CD14-positive monocyte (primary cell): ENCODE measurements around the gene HRH2. TPM values are rescaled to one million over a fixed set of nuclear protein-coding genes. Genes with fewer than 3 reads are reported as not detected.

Experiments
- DNase-seq, 3 donors: peaks; one replicate each; pipeline ENCODE4 v3.0.0-alpha.2; 2011 to 2022
- H2AFZ ChIP-seq: 2 replicates; pipeline ENCODE4 v1.6.0; 2012; ENCODE audit warnings: mild to moderate bottlenecking, low read depth, low read length, inconsistent platforms; ENCODE audit not compliant: insufficient read depth, poor library complexity, severe bottlenecking
- H3K27ac ChIP-seq, 2 donors: 1 replicate in 1 of 2; 2 replicates in 1 of 2; pipeline ENCODE4 v1.5.1; 2012 to 2013; ENCODE audit warnings: low read length in 2 of 2, control low read depth in 1 of 2, inconsistent platforms in 1 of 2, low read depth in 1 of 2, mild to moderate bottlenecking in 1 of 2
- H3K27me3 ChIP-seq, 2 donors: one replicate each; pipeline versions ENCODE4 v1.6.0 to v1.6.1; 2011 to 2013; ENCODE audit warnings: low read length in 2 of 2; ENCODE audit not compliant: control insufficient read depth in 2 of 2, insufficient read depth in 2 of 2
- H3K36me3 ChIP-seq, 2 donors: replicated peaks in 1 of 2; 1 replicate in 1 of 2; 2 replicates in 1 of 2; pipeline versions ENCODE4 v1.5.1 to v1.6.1; 2012 to 2013; ENCODE audit warnings: low read length in 2 of 2, control low read depth in 1 of 2, inconsistent platforms in 1 of 2, mild to moderate bottlenecking in 1 of 2; ENCODE audit not compliant: insufficient read depth in 2 of 2, control insufficient read depth in 1 of 2
- H3K4me1 ChIP-seq, 2 donors: 1 replicate in 1 of 2; 2 replicates in 1 of 2; pipeline versions ENCODE4 v1.5.1 to v1.6.1; 2012 to 2013; ENCODE audit warnings: low read length in 2 of 2, control low read depth in 1 of 2, inconsistent platforms in 1 of 2, mild to moderate bottlenecking in 1 of 2, moderate library complexity in 1 of 2; ENCODE audit not compliant: insufficient read depth in 2 of 2, control insufficient read depth in 1 of 2
- H3K4me2 ChIP-seq: replicated peaks from 2 replicates; pipeline ENCODE3; 2012; ENCODE audit warnings: low read length, moderate library complexity, mild to moderate bottlenecking; ENCODE audit not compliant: poor library complexity, severe bottlenecking; ENCODE audit errors: extremely low read depth
- H3K4me3 ChIP-seq, 3 experiments: fragments of 200-600 bp in 1 of 3; sonication (generic) in 1 of 3; replicated peaks in 1 of 3; 1 replicate in 2 of 3; 2 replicates in 1 of 3; pipeline ENCODE4 v1.5.1; 2011 to 2013; ENCODE audit warnings: low read length in 3 of 3, mild to moderate bottlenecking in 3 of 3, control low read depth in 2 of 3, low read depth in 2 of 3, inconsistent platforms in 1 of 3, moderate library complexity in 1 of 3
- H3K79me2 ChIP-seq: 2 replicates; pipeline ENCODE4 v1.6.0; 2012; ENCODE audit warnings: mild to moderate bottlenecking, control low read depth, inconsistent platforms, low read length, moderate library complexity; ENCODE audit not compliant: insufficient read depth
- H3K9ac ChIP-seq: 2 replicates; pipeline ENCODE4 v1.6.0; 2017; ENCODE audit warnings: low read length, mild to moderate bottlenecking; ENCODE audit not compliant: insufficient read depth, poor library complexity, severe bottlenecking
- H3K9me3 ChIP-seq, 2 donors: replicated peaks in 1 of 2; 1 replicate in 1 of 2; 2 replicates in 1 of 2; pipeline versions ENCODE4 v1.5.1 to v1.6.1; 2012 to 2013; ENCODE audit warnings: low read length in 2 of 2, control low read depth in 1 of 2; ENCODE audit not compliant: control insufficient read depth in 1 of 2, insufficient read depth in 1 of 2
- H4K20me1 ChIP-seq: 2 replicates; pipeline ENCODE4 v1.6.0; 2012; ENCODE audit warnings: mild to moderate bottlenecking, low read length, control low read depth, moderate library complexity; ENCODE audit not compliant: insufficient read depth
- H3K27ac Mint-ChIP-seq, 7 donors: one replicate each; pipeline ENCODE4 v1.8.0; 2020; ENCODE audit warnings: mild to moderate bottlenecking in 7 of 7, mixed read lengths in 7 of 7, moderate library complexity in 6 of 7, inconsistent platforms in 2 of 7
- H3K27me3 Mint-ChIP-seq, 3 donors: one replicate each; pipeline ENCODE4 v1.8.0; 2021 to 2022; ENCODE audit warnings: low read depth in 3 of 3, mild to moderate bottlenecking in 3 of 3, mixed read lengths in 3 of 3, moderate library complexity in 3 of 3, inconsistent platforms in 1 of 3
- H3K36me3 Mint-ChIP-seq, 2 donors: one replicate each; pipeline ENCODE4 v1.8.0; 2020; ENCODE audit warnings: mixed read lengths in 2 of 2, inconsistent platforms in 1 of 2, mild to moderate bottlenecking in 1 of 2
- H3K4me1 Mint-ChIP-seq: one replicate; pipeline ENCODE4 v1.8.0; 2020; ENCODE audit warnings: mild to moderate bottlenecking, mixed read lengths
- H3K4me3 Mint-ChIP-seq, 2 donors: one replicate each; pipeline ENCODE4 v1.8.0; 2020; ENCODE audit warnings: mild to moderate bottlenecking in 2 of 2, mixed read lengths in 2 of 2, moderate library complexity in 1 of 2
- H3K9me3 Mint-ChIP-seq, 7 donors: one replicate each; pipeline ENCODE4 v1.8.0; 2020 to 2022; ENCODE audit warnings: mixed read lengths in 7 of 7, mild to moderate bottlenecking in 6 of 7, moderate library complexity in 6 of 7, inconsistent platforms in 2 of 7
- CTCF ChIP-seq: fragments of 200-600 bp; IDR thresholded peaks from one replicate; pipeline ENCODE4 v1.8.0; 2022; ENCODE audit warnings: antibody characterized with exemption, mild to moderate bottlenecking
- WGBS: methylation state at CpG from one replicate; pipeline ENCODE4 v1.1.5; 2013; ENCODE audit warnings: missing lambda C conversion rate; ENCODE audit not compliant: insufficient coverage; 5-methylcytosine and 5-hydroxymethylcytosine counted together
- intact Hi-C, 2 donors: fragments of 100-400 bp; cut with micrococcal nuclease; formaldehyde crosslinking; loops; one replicate each; pipeline versions ENCODE4 v1.15.0 to v1.15.1; 2023
- polyA plus RNA-seq, 3 donors: library from polyadenylated mRNA; depleted of rRNA in 1 of 3; unstranded in 2 of 3; stranded (reverse) in 1 of 3; fragments of 300-500 nt in 2 of 3; fragments of >200 nt in 1 of 3; fragmentation: Illumina TruSeq in 2 of 3; gene quantifications; 1 replicate in 2 of 3; 2 replicates in 1 of 3; pipeline ENCODE4 v1.2.3, GENCODE V29; 2012 to 2021

Gene HRH2
- polyA plus RNA-seq, 3 donors, result 10.6 to 71.7 (median 25.5) TPM

DNA sequence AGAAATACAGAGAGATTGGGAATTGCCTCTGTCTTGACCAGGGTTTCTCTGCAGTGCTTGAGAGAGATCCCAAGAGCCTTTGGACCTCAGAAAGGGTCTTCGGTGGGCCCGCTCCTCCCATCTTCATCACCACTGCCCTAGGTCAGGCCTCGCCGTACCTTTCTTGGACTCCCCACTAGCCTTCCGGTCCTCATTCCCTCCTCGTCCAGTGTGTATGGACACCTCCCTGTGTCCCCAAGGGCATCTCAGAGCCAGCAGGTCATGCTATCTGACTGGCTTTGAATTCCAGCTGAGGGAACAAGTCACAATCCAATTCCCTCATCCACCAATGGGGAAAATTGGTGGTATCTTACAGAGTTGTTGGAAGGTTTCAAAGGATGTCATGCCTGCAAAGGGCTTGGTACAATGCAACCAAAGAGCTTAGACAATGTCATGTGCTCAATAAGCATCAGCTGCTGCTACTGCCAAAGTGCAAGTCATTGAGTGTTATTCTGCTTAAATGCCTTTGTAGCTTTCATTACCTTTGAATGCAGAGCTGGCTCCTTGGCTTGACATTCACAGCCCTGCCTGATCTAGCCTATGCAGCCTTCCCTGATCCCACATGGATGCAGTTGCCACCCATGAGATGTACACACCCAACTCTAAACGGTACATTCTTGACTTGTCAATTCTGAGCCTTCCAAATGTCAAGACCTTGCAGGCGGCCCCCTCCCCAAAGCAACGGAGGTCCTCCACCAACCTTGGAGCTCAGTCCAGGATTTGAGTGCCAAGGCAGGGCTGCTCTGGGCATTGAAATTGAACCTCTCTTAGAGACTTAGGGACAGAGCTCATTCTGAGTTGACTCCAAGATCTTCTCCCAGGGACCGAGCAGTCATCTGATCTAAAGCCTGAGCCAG, 58.0 kb downstream of the HRH2 start:
- H3K4me3 Mint-ChIP-seq, result no peak overlapping the region
- Histone ChIP-seq H3K9ac (no peak overlapping the region), H3K36me3 (peaks cover 0 to under 1% of the 10 kb centered on the region in 2 donors), H3K27ac (no peak overlapping the region), H2AFZ (no peak overlapping the region), H3K27me3 (no peaks in the 10 kb centered on the region), H4K20me1 (peaks cover 16% of the 10 kb centered on the region), H3K9me3 (peaks cover 12 to 27% of the 10 kb centered on the region in 2 donors), H3K79me2 (no peaks in the 10 kb centered on the region), H3K4me2 (no peak overlapping the region), H3K4me3 (no peak overlapping the region), H3K4me1 (peaks cover 0 to 8% of the 10 kb centered on the region in 2 donors)
- peaks cover 20% of the 10 kb centered on the region for H3K4me1 Mint-ChIP-seq
- H3K36me3 Mint-ChIP-seq, result peaks cover 18 to 23% of the 10 kb centered on the region in 2 donors
- H3K9me3 Mint-ChIP-seq, result peaks cover 14 to 30% (median 23%) of the 10 kb centered on the region in 7 donors
- no peak overlapping the region for H3K27ac Mint-ChIP-seq
- WGBS, result 100% methylated on average over 8 of the region's 10 CpGs
- no peak for DNase-seq
- peaks cover 2 to 4% (median 3%) of the 10 kb centered on the region in 3 donors for H3K27me3 Mint-ChIP-seq
- TF ChIP-seq CTCF, result no peak
- intact Hi-C loops, result loop anchor here in 1 of 2 donors (2.0 kb wide), 1 partner anchor 181 kb away; no protein-coding TSS in a partner anchor

DNA sequence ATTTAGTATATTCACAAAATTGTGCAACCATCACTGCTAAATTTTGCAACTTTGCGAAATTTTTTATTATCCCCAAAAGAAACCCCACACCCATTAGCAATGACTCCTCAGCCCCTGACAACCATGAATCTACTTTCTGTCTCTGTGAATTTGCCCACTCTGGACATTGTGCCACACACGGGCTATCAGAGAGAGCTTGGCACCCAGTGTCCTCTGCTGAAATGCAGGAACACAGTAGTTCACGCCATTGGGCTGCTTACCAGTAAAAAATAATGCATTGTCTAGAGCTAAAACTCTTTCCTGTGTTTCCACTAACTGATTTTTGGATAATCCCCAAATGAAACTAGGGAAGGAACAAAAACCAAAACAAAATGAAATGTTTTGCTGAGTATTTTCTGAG, 60.0 kb downstream of the HRH2 start:
- TF ChIP-seq CTCF, result no peak
- H3K27ac ChIP-seq, result no peak overlapping the region
- DNase-seq, result no peak
- H3K27ac Mint-ChIP-seq, result peak overlapping the region in 1 of 7 donors; percentile 71
- intact Hi-C loops, result loop anchor here (1.0 to 2.0 kb wide), 2 partner anchors 182 to 183 kb away; no protein-coding TSS in a partner anchor
- peaks cover 18% of the 10 kb centered on the region for H3K4me1 Mint-ChIP-seq
- H3K79me2 ChIP-seq, result no peaks in the 10 kb centered on the region
- peaks cover 12 to 27% of the 10 kb centered on the region in 2 donors for H3K9me3 ChIP-seq
- WGBS, result 24% methylated on average over 2 of the region's 3 CpGs
- no peaks in the 10 kb centered on the region for H4K20me1 ChIP-seq
- H3K9me3 Mint-ChIP-seq, result peaks cover 14 to 30% (median 23%) of the 10 kb centered on the region in 7 donors
- no peaks in the 10 kb centered on the region for H3K36me3 ChIP-seq
- H2AFZ ChIP-seq, result no peak overlapping the region
- H3K4me2 ChIP-seq, result no peak overlapping the region
- H3K9ac ChIP-seq, result no peak overlapping the region
- H3K27me3 Mint-ChIP-seq, result peaks cover 2 to 4% (median 3%) of the 10 kb centered on the region in 3 donors
- no peaks in the 10 kb centered on the region for H3K27me3 ChIP-seq
- H3K4me1 ChIP-seq, result peaks cover 0 to 8% of the 10 kb centered on the region in 2 donors
- H3K4me3 Mint-ChIP-seq, result no peak overlapping the region
- H3K36me3 Mint-ChIP-seq, result peaks cover 11 to 12% of the 10 kb centered on the region in 2 donors
- no peak overlapping the region for H3K4me3 ChIP-seq
